ENCODE measurements around the gene SH3RF1.

SH3RF1 gene

DNA sequence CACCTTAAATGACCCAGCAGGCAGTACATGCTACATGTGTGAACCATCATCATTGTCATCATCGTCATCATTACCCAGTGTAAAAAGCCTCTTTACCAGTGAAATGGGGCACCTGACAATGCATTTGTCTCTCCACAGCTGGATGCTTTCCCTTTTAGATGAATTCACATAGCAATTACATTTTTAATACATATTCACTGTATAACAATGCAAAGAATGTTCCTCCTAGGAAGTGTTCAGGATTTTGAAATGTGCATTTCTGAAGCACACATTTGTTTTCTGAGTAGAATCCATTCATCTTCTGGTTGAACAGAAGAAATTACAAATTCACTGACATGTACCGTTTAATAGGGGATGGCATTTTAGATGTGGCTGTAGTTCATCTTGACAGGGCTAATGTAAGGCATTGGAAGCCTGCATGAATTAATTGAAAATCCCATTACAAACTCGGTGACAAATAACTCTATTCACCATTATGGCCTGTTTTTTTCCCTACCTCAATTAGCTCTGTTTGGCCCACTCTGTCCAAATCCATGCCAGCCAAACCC lies 111.1 kb downstream of the SH3RF1 start:
- H3K4me3 ChIP-seq (ENCODE audit: extremely low read depth, insufficient read depth, low read length, poor library complexity, severe bottlenecking), result no peak overlapping the region
- H3K4me1 ChIP-seq (ENCODE audit: control insufficient read depth, insufficient read depth, low read length, poor library complexity, severe bottlenecking), result peaks cover 3% of the 10 kb centered on the region
- H3K36me3 ChIP-seq (ENCODE audit: control insufficient read depth, insufficient read depth, low read length), result peaks cover 8% of the 10 kb centered on the region
- WGBS, 2 experiments (ENCODE audit: insufficient coverage in 2 of 2), result 81 to 90% methylated on average over 2 of the region's 3 CpGs
- no peaks in the 10 kb centered on the region for H3K9me3 ChIP-seq (ENCODE audit: control insufficient read depth, low read length)
- no peak overlapping the region for H3K27ac ChIP-seq (ENCODE audit: low read depth, low read length, severe bottlenecking)

DNA sequence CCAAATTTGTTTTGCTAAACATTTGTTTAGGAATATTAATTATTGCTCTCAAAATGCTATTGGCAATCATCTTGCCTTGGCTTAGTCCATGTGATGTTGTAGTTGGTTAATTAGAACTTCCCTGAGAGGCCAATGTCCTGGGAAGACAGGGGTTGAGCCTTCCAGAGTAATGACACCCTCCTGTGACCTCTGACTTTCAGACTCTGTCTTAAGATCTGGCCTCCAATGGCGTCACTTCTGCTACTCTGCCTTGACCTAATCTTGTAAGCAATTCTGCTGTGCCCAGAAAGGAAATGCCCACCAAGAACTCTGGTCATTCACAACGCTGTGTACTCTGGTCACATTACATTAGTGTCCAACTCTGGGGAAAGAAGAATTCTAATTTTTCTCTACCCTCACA lies 111.9 kb downstream of the SH3RF1 start:
- WGBS, 2 experiments (ENCODE audit: insufficient coverage in 2 of 2), result 93 to 100% methylated on average over 2 of the region's 2 CpGs
- peak overlapping the region; percentile 33 for H3K27ac ChIP-seq (ENCODE audit: low read depth, low read length, severe bottlenecking)
- H3K9me3 ChIP-seq (ENCODE audit: control insufficient read depth, low read length), result no peaks in the 10 kb centered on the region
- peaks cover 6% of the 10 kb centered on the region for H3K4me1 ChIP-seq (ENCODE audit: control insufficient read depth, insufficient read depth, low read length, poor library complexity, severe bottlenecking)
- H3K4me3 ChIP-seq (ENCODE audit: extremely low read depth, insufficient read depth, low read length, poor library complexity, severe bottlenecking), result no peak overlapping the region
- H3K36me3 ChIP-seq (ENCODE audit: control insufficient read depth, insufficient read depth, low read length), result peaks cover 13% of the 10 kb centered on the region

DNA sequence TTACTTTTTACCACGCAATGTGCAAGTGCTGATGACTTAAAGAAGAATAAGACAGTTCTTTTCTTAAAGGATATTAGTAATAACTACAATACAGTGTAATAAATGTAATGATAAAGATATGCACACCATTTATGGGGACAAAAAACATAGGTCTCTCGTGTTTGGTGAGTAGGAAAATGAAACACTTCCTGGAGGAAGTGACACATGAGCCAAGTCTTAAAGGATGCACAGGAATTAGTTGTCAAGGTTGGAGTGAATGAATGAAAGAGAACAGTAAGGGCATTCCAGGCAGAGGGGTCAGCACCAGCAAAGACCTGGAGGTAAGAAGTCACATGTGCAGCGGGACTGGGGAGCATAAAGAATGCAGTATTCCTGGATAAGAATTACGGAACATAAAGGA lies 112.7 kb downstream of the SH3RF1 start:
- H3K9me3 ChIP-seq (ENCODE audit: control insufficient read depth, low read length), result no peaks in the 10 kb centered on the region
- H3K27ac ChIP-seq (ENCODE audit: low read depth, low read length, severe bottlenecking), result no peak overlapping the region
- 98 to 100% methylated on average over 3 of the region's 4 CpGs for WGBS, 2 experiments (ENCODE audit: insufficient coverage in 2 of 2)
- H3K4me3 ChIP-seq (ENCODE audit: extremely low read depth, insufficient read depth, low read length, poor library complexity, severe bottlenecking), result no peak overlapping the region
- peaks cover 8% of the 10 kb centered on the region for H3K4me1 ChIP-seq (ENCODE audit: control insufficient read depth, insufficient read depth, low read length, poor library complexity, severe bottlenecking)
- H3K36me3 ChIP-seq (ENCODE audit: control insufficient read depth, insufficient read depth, low read length), result peaks cover 13% of the 10 kb centered on the region

DNA sequence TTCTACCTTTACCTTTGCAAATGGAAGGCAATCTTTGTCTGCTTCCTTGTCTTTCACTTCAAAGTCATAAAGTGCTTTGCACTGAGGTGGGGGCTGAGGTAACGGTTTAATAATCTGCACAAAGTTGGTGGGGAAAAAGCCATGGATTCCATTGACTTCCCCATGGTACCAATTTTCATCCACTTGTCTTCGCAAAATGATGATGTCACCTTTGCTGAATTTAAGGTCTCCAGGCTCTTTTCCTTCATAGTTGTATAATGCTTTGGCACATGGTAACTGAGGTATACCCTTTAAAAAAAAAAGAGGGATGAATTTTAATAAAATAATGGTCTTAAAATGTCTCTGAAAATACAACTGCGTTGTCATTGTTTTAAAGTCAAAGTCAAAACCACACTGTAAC lies 114.4 kb downstream of the SH3RF1 start:
- no peak overlapping the region for H3K4me3 ChIP-seq (ENCODE audit: extremely low read depth, insufficient read depth, low read length, poor library complexity, severe bottlenecking)
- no peak overlapping the region for H3K27ac ChIP-seq (ENCODE audit: low read depth, low read length, severe bottlenecking)
- no peaks in the 10 kb centered on the region for H3K9me3 ChIP-seq (ENCODE audit: control insufficient read depth, low read length)
- H3K36me3 ChIP-seq (ENCODE audit: control insufficient read depth, insufficient read depth, low read length), result peaks cover 14% of the 10 kb centered on the region
- H3K4me1 ChIP-seq (ENCODE audit: control insufficient read depth, insufficient read depth, low read length, poor library complexity, severe bottlenecking), result peaks cover 5% of the 10 kb centered on the region
- WGBS, 2 experiments (ENCODE audit: insufficient coverage in 2 of 2), result 67% methylated on average over 1 of the region's 3 CpGs; no CpG with 5 or more reads in 1 of the 2 experiments

DNA sequence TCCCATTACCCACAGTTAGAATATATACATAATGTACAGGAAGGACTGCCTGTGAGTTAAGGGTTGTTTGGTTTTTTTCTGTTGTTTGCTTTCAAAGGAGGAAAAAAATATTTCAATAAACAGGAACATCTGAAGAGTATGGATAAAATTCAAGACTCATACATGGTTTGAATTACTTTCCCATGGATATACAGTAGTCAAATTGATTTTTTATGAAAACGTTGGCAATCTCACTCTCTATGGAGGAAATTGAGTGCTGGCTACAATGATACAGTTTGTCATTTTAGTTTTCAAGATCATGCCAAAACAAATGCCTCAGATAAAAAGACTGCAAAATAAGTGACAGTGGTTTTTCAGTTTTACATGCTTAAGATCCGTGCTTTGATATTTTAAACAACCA lies 116.6 kb downstream of the SH3RF1 start:
- Histone ChIP-seq H3K9me3 (ENCODE audit: control insufficient read depth, low read length) (no peaks in the 10 kb centered on the region), H3K4me3 (ENCODE audit: extremely low read depth, insufficient read depth, low read length, poor library complexity, severe bottlenecking) (no peak overlapping the region), H3K4me1 (ENCODE audit: control insufficient read depth, insufficient read depth, low read length, poor library complexity, severe bottlenecking) (peaks cover 5% of the 10 kb centered on the region), H3K36me3 (ENCODE audit: control insufficient read depth, insufficient read depth, low read length) (peaks cover 21% of the 10 kb centered on the region), H3K27ac (ENCODE audit: low read depth, low read length, severe bottlenecking) (peak overlapping the region; percentile 41)
- WGBS, 2 experiments (ENCODE audit: insufficient coverage in 2 of 2), result 89 to 100% methylated on average over 1 to 2 of the region's 2 CpGs

DNA sequence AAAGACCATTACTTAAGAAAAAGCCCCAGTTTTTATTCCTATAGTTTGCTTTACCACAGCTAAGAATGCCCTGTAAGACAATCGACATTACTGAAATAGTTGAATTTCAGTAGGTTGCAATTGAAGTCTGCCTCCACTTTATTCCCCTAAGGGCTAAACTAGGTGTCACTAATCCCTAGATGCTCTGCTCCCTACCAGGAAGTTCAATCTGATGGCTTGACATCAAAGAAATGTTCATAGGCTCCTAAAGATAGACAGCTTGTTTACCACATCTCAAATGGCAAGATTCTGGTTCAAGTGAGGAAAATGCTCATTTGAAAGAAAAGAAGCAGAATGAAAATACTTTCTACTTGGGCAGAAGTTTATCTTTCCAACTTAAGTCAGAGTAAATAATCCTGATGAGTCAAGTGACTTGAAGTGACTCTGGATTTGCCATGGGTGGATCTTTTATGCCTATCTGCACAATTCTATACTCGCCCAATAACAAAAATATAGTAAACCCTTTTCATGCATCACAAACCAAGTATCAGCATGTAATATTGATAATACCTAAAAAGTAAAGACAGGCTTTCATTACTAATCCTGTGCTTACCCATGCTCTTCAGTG lies 117.2 kb downstream of the SH3RF1 start:
- Histone ChIP-seq H3K4me3 (ENCODE audit: extremely low read depth, insufficient read depth, low read length, poor library complexity, severe bottlenecking) (no peak overlapping the region), H3K4me1 (ENCODE audit: control insufficient read depth, insufficient read depth, low read length, poor library complexity, severe bottlenecking) (peaks cover 5% of the 10 kb centered on the region), H3K9me3 (ENCODE audit: control insufficient read depth, low read length) (no peaks in the 10 kb centered on the region), H3K27ac (ENCODE audit: low read depth, low read length, severe bottlenecking) (peak overlapping the region; percentile 41), H3K36me3 (ENCODE audit: control insufficient read depth, insufficient read depth, low read length) (peaks cover 21% of the 10 kb centered on the region)
- WGBS, 2 experiments (ENCODE audit: insufficient coverage in 2 of 2), result 92% methylated on average over 2 of the region's 2 CpGs; no CpG with 5 or more reads in 1 of the 2 experiments

DNA sequence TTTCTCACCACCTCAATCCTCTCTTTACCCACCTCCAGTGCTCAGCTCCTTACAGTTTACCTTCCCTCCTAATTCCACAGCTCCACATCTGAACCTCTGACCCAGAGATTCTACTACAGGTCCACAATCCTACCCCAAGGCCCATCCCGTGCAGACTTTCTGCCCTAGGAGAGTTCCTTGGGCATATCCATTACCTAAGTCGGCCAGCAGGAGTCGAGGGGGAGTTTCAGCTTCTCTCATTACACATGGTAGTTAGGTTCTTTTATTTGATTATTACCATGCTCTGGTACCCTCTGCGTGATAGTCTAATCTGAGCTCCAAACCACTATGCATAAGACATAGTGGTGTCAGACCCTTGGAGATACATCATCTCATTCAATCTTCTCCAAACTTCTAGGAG lies 117.9 kb downstream of the SH3RF1 start:
- no peak overlapping the region for H3K4me3 ChIP-seq (ENCODE audit: extremely low read depth, insufficient read depth, low read length, poor library complexity, severe bottlenecking)
- WGBS, 2 experiments (ENCODE audit: insufficient coverage in 2 of 2), result 86% methylated on average over 1 of the region's 4 CpGs; no CpG with 5 or more reads in 1 of the 2 experiments
- no peaks in the 10 kb centered on the region for H3K9me3 ChIP-seq (ENCODE audit: control insufficient read depth, low read length)
- H3K27ac ChIP-seq (ENCODE audit: low read depth, low read length, severe bottlenecking), result peak overlapping the region; percentile 30
- peaks cover 5% of the 10 kb centered on the region for H3K4me1 ChIP-seq (ENCODE audit: control insufficient read depth, insufficient read depth, low read length, poor library complexity, severe bottlenecking)
- H3K36me3 ChIP-seq (ENCODE audit: control insufficient read depth, insufficient read depth, low read length), result peaks cover 21% of the 10 kb centered on the region

DNA sequence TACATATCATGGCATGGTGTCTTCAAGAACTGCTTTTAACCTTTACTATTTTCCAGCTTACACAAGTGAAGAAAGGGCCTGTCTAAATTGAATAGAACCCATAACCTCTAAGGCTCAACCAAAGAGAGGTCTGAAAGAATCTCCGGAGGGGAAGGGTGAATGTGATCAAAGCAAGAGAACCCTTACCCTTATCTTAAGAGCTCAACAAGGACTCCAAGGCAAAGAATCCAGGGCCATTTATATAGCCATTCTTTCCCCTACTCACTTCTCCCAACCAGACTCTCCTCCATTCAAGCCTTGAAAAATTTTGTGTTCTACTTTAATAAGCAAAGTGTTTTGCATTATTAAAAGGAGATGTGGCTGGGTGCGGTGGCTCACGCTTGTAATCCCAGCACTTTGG lies 118.7 kb downstream of the SH3RF1 start:
- no peak overlapping the region for H3K4me3 ChIP-seq (ENCODE audit: extremely low read depth, insufficient read depth, low read length, poor library complexity, severe bottlenecking)
- H3K4me1 ChIP-seq (ENCODE audit: control insufficient read depth, insufficient read depth, low read length, poor library complexity, severe bottlenecking), result peaks cover 10% of the 10 kb centered on the region
- H3K9me3 ChIP-seq (ENCODE audit: control insufficient read depth, low read length), result no peaks in the 10 kb centered on the region
- peaks cover 21% of the 10 kb centered on the region for H3K36me3 ChIP-seq (ENCODE audit: control insufficient read depth, insufficient read depth, low read length)
- WGBS, 2 experiments (ENCODE audit: insufficient coverage in 2 of 2), result 96 to 100% methylated on average over 2 of the region's 3 CpGs
- H3K27ac ChIP-seq (ENCODE audit: low read depth, low read length, severe bottlenecking), result no peak overlapping the region

DNA sequence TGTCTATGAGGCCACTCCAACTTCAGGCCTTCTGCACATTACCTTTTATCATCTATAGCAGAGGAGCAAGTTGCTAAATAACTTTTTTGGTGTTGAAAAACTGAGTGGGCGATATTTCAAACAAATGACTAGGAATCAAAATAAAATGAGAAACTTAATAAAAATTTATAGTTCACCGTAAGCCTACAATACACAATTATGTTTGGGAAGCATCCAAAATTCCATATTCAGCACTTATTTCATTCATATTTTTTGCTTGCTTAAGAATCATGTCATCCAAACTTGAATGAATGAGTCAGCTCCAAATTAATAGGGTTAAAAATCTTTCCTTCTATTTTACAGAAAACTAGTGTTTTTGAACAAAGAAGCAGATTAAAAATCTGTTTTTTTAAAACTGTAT lies 119.1 kb downstream of the SH3RF1 start:
- H3K36me3 ChIP-seq (ENCODE audit: control insufficient read depth, insufficient read depth, low read length), result peaks cover 21% of the 10 kb centered on the region
- no peak overlapping the region for H3K4me3 ChIP-seq (ENCODE audit: extremely low read depth, insufficient read depth, low read length, poor library complexity, severe bottlenecking)
- H3K4me1 ChIP-seq (ENCODE audit: control insufficient read depth, insufficient read depth, low read length, poor library complexity, severe bottlenecking), result peaks cover 14% of the 10 kb centered on the region
- H3K9me3 ChIP-seq (ENCODE audit: control insufficient read depth, low read length), result no peaks in the 10 kb centered on the region
- H3K27ac ChIP-seq (ENCODE audit: low read depth, low read length, severe bottlenecking), result no peak overlapping the region
- 100% methylated on average over 1 of the region's 2 CpGs; no CpG with 5 or more reads in 1 of the 2 experiments for WGBS, 2 experiments (ENCODE audit: insufficient coverage in 2 of 2)

DNA sequence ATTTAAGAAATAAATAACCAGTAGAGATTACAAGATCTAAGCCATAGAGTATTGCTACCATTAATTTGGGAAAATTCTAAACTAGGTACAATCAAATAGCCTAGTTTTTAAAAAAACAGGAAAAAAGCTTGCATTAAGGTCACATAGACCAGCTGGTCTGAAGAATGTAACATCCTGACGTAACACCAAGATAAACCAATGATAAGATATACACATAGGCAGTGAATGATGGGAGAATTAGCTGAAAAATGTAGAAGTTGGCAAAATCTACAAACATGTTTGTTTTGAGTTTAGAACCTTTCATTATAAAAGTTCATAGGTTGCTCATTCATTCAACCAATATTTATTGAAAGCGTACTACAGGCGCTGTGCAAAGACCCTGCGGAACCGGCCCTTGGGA lies 120.0 kb downstream of the SH3RF1 start:
- H3K4me3 ChIP-seq (ENCODE audit: extremely low read depth, insufficient read depth, low read length, poor library complexity, severe bottlenecking), result no peak overlapping the region
- no CpG with 5 or more reads among the region's 5 CpGs for WGBS, 2 experiments (ENCODE audit: insufficient coverage in 2 of 2)
- H3K27ac ChIP-seq (ENCODE audit: low read depth, low read length, severe bottlenecking), result no peak overlapping the region
- no peaks in the 10 kb centered on the region for H3K9me3 ChIP-seq (ENCODE audit: control insufficient read depth, low read length)
- H3K36me3 ChIP-seq (ENCODE audit: control insufficient read depth, insufficient read depth, low read length), result peaks cover 21% of the 10 kb centered on the region
- peaks cover 14% of the 10 kb centered on the region for H3K4me1 ChIP-seq (ENCODE audit: control insufficient read depth, insufficient read depth, low read length, poor library complexity, severe bottlenecking)

DNA sequence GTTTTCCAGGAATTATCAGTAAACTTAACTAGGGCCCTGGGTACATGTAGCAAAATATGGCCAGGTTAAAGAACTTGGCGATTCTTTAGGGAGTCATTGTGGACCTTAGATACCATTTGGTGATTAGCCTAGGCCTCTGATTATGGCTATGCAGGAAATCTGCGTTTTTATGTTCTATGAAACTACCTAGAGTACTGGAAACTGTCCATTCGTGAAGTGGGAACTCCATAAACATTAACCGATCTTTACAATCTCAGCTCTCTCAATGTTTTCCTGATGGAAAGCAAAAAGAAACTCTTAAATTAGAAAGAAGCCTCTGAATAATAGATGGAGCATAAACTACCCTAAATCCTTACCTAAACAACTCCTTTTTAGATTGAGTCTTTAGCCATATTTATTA lies 121.9 kb downstream of the SH3RF1 start:
- Histone ChIP-seq H3K9me3 (ENCODE audit: control insufficient read depth, low read length) (no peaks in the 10 kb centered on the region), H3K4me3 (ENCODE audit: extremely low read depth, insufficient read depth, low read length, poor library complexity, severe bottlenecking) (no peak overlapping the region), H3K36me3 (ENCODE audit: control insufficient read depth, insufficient read depth, low read length) (peaks cover 8% of the 10 kb centered on the region), H3K4me1 (ENCODE audit: control insufficient read depth, insufficient read depth, low read length, poor library complexity, severe bottlenecking) (peaks cover 11% of the 10 kb centered on the region), H3K27ac (ENCODE audit: low read depth, low read length, severe bottlenecking) (no peak overlapping the region)
- WGBS, 2 experiments (ENCODE audit: insufficient coverage in 2 of 2), result 92 to 96% methylated on average over 2 to 3 of the region's 4 CpGs

Data from mesodermal cell (in vitro differentiated cells).